OCI-M1 (cell line): ENCODE data around the gene FIG4.
A peak's percentile ranks its signal among the peaks of the same experiment; 100 is the strongest.
"Not testable (repeated sequence)": the region's sequence is repeated elsewhere in the genome, so short reads cannot be mapped to it uniquely, and the experiment has no call there.

ENCODE experiments used
- DNase-seq: peaks from one replicate; lab custom pipeline; 2025; lab: John Stamatoyannopoulos, UW

The FIG4 gene

DNA sequence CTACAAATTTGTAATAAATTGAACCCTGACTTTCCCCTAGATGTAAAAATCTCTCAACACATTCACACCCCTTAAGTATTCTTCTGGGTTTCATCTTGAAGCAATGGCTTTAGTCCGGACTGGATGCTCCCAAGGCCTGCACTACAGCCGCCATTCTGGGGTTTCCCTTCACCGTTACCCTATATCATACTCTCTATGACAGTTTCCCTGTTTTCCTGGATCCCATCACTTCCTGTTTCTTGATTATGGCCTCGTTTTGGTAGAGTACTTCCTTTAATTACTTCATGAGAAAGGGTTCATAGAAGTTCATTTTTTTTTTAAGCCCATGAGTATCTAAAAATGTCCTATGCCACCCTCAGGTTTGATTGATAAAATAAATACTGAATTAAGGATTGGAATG is 11.7 kb downstream of the FIG4 start:
- peak; percentile 51 for DNase-seq

DNA sequence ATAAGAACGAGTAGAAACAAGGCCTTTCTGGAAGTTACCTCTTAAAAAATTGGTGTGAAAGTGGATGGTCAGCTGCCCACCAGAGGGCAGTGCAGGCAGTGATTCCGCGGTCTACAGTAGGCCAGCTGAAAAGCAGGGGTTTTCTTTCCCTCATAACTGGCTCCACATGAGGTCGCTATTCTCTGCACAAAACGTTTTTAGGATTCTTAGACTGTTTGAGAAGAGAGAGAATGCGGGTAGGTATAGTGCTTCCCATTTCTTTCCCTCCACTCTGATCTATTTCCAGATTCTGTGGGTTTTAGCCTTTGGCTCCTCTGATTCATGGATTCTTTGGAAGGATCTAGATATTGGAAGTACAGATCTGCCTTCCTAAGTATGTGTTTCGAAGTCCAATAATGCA is 14.2 kb downstream of the FIG4 start:
- DNase-seq = peak; percentile 96

DNA sequence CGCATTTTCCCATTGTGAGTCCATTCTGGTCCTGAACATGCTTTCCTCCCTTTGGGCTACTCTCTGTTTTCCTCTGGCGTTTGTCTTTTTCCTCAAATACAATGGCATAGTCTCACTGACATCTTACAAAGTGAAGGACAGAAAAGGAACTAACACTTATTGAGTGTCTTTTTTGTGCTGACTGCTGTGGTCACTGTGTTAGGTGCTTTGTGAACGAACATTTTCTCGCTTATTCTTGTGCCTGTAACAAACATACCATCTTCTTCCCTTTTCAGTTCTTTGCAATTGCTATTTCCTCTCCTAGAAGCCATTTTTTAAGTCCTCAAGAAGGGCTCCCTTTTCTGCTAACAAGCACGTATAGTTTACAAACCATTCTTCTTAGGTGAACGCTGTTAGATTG is 15.4 kb downstream of the FIG4 start:
- DNase-seq = no peak

DNA sequence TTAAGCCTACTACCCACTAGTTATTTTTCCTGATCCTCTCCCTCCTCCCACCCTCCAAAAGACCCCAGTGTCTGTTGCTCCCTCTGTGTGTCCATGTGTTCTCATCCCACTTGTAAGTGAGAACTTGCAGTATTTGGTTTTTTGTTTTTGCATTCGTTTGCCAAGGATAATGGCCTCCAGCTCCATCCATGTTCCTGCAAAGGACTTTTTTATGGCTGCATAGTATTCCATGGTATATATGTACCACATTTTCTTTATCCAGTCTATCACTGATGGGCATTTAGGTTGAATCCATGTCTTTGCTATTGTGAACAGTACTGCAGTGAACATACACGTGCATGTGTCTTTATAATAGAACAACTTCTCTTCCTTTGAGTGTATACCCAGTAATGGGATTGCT is 17.0 kb downstream of the FIG4 start:
- not testable (repeated sequence) for DNase-seq

DNA sequence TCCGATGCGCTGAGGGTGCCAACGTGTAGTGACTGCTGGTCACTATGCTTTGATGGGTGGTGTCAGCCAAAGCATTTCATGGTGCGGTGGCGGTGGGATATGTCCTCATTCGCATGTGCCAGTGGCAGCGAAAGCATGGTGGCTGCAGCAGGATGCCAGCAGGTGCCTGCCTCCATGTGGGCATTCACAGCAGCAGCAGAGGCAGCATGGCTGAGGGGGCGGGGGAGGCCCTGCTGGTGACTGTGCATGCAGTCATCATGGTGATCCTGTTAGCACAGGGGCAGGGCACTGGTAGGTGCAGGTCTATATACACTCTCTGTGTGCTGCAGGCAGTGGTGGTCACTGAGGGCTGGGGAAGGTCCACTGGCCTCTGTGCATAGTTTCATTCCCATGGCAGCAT is 22.0 kb downstream of the FIG4 start:
- DNase-seq = no peak

DNA sequence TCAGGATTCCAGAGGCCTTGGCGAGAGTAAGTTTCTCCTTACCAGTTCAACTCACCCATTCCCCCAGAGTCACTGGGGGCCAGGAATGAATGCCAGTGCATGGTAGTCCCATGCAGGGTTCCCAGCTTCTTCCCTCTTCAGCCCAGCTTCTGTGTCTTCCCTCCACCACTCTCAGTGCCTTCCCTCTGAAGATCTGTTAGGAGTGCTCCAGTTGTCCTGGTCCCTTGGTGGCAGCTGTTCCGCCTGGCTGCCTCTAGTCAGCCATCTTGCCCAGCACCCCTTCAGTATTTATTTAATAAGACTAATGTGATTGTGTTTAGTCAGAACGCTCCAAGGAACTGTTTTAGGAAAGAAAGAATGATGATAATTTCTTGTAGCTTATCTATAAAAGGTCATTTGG is 23.1 kb downstream of the FIG4 start:
- DNase-seq = no peak

DNA sequence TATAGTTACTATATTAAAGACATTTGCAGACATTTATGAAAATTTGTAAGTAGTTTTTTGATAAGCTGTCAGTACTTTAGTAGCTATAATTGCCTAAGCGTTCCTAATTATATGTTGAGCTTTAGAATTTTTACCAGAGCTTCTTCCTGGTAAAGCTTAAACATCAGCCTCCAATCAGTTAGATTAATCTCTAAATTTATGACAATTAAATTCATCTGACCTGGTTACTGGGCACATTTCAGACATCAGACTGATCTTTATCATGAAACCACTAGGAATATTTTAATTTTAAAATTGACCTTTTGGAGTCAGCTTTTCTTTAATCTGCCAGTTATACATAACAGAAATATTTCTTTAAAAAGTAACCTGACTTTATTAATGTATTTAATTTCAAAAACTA is 23.5 kb downstream of the FIG4 start:
- no peak for DNase-seq

DNA sequence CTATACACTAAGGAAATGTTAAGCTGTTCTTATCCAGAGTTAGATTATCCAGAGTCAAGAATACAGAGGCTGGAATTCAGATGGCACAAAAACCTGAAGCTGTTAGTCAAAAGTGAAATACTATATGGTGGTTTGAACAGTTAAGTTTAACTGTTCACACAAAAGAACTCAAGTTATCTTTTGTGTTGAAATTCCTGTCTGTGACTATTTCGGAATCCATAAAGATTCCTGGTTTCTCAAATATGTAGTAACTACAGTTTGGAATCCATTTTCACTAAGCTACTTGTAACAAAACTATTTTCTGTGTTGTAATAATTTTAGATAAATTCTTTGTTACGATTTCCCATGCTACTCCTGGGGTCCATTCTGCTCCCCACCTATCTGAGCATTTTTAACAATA is 24.5 kb downstream of the FIG4 start:
- no peak for DNase-seq

DNA sequence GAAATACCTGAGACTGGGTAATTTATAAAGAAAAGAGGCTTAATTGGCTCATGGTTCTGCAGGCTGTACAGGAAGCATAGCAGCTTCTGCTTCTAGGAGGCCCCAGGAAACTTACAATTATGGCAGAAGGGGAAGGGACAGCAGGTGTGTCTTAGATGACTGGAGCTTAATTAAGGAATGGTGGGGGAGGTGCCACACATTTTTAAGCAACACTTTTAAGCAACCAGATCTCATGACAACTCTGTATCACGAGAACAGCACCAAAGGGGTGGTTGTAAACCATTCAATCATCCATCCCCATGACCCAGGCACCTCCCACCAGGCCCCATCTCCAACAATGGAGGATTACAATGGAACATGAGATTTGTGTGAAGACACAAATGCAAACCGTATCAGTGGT is 26.9 kb downstream of the FIG4 start:
- DNase-seq = no peak

DNA sequence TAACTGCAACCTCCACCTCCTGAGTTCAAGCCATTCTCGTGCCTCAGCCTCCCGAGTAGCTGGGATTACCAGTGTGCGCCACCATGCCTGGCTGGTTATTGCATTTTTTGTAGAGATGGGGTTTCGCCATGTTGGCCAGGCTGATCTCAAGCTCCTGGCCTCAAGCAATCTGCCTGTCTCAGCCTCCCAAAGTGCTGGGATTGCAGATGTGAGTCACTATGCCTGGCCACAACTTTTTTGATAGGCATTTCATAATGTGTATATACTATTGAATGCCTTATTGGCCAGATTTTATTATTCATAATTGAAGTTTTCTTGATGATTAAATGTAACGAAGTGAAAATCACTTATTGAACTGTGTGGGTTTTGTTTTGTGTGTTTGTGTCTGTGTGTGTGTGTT is 27.9 kb downstream of the FIG4 start:
- DNase-seq = no peak

DNA sequence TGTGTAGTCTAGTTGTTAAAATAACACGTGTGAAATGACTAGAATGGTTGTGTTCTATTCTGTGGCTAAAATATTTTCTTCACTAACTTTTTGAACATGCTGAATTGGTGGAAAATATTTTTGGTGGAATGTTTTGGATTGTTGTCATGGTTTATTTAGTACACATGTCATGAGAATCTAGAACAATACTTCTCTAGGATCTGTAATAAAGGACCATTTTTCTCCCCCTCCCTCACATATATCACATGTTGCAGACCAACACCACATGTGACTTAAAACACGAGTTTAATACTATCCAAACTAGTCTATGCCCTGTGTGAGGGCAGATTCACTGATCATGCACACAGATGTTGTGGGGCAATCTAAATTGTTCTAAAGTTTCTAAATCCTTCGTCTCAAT is 29.2 kb downstream of the FIG4 start:
- DNase-seq = no peak

DNA sequence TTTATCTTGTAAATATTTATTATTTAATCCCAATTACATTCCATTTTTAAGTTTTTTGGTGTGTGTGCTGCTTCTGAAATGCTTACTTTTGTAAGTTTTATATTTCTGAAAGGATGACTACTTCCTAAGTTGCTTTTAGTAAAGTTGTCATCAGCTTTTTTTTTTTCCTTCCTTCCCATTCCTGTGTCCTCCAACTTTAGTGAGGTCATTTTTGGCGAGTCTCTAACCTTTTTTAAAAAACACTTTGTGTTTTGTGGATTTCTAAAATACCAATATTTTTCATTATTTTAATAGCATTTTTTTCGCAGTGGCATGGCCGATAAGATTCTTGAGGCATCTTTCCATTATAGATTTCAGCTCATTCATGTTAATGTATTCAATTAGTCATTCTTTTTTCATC is 30.9 kb downstream of the FIG4 start:
- DNase-seq = no peak

DNA sequence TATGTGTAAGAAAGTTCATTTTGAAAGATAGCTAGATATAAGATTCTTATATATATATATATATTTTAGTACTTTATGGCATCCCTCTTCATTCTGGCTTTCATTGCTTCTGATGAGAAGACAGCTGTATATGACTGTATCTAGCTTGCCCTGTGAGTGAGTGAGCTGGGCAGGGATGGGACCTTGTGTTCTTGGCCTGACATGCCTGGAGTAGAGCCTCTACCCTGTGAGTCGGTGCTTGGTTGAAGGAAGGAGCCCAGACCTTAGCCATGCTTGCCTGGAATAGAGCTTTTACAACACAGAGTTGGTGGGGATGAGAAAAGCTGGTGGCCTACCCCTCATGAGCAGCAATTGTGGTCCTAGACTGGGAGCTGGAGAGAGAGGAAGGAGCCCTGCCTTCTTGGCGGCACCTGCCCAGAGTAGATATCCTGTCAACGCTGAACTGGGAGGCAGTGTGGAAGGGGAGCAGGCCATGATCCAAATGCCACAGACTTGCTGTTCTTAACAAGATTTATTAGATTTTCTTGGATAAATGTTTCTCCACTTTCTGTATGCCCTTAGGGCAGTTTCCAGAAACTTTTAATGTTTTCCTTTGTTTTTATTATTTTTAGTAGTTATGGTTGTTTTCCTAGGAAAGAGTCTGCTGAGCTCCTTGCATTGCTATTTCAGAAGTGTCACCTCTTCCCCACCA is 31.6 kb downstream of the FIG4 start:
- DNase-seq = no peak

DNA sequence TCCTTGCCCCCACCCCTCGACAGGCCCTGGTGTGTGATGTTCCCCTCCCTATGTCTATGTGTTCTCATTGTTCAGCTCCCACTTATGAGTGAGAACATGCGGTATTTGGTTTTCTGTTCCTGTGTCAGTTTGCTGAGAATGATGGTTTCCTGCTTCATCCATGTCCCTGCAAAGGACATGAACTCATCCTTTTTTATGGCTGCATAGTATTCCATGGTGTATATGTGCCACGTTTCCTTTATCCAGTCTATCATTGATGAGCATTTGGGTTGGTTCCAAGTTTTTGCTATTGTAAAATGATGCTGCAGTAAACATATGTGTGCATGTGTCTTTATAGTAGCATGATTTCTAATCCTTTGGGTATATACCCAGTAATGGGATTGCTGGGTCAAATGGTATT is 34.2 kb downstream of the FIG4 start:
- not testable (repeated sequence) for DNase-seq

DNA sequence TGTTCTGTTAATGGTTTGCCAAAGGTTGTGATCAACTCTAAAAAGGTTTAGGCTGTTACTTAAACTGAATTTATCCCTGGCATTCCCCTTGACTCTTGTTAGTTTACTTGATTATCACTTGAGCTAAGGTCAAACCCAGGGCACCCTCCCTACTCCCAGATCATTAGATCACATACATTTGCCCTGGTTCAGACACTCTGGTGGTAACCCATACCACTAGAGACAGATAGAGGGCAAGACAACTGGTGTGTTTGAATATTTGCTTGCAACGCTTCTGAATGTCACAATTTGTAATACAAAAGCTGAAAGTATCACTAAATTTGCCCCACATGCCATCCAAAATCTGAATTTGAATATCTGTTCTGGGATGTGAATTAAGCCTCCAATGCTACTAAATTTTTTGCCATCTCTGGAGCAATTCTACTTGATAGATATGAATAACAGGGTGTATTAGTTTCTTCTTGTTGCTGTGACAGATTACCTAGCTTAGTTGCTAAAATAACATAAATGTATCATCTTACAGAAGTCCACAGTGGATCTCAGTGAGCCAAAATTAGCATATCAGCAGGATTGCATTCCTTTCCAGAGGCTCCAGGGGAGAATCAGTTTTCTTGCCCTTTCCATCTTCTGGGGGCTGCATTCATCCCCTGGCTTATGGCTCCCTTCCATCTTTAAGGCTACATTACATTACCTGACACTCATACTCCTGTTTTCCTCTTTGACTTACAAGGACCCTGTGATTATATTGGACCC is 45.4 kb downstream of the FIG4 start:
- no peak for DNase-seq

DNA sequence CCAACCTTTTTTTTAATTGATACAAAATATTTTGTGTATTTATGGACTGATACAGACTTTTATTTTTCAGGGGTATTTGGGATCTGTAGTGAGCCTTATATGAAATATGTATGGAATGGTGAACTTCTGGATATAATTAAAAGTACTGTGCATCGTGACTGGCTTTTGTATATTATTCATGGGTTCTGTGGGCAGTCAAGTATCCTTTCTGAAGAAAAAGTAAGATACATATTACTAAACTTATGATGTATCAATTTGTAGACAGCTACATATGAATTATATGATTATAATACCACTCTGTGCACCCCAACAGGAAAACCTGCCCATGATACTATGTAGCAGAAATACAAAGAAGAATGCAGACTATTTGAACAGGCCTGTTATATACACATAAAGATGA is 47.2 kb downstream of the FIG4 start:
- DNase-seq = no peak

DNA sequence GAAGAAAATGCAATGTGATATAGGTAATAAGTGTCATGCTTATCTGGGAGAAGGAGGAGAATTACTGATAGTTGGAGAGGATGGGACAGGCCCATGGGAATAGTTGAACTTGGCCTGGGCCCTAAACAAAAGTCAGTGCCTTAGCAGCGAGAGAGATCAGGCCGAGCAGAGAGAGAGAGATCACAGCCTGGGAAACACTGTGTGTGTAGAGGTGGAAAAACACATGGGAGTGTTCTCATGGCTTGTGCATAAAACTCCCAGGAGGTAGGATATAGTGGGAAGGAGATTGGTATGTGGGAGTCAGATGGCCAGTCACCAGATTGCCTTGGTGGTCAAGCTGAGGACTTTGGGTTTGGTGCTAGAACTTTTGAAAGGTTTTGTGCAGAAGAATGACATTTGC is 47.6 kb downstream of the FIG4 start:
- no peak for DNase-seq

DNA sequence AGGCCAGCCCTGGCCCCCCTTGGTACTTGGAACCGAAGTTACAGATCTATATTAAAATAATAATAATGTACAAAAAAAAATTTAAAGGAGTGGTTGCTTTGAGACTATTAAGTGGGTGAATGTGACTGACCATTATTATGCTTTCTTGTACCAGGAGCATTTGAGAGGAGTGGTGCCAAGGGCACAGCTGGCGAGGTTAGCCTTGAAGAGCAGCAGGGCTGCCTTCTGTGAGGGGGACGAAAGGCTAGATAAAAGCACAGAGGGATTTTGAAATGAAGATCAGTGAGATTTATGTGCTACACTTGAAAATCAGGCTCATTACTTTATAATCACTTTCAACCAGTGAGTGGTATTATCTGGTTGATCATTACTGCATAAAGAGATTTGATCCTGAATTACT is 48.6 kb downstream of the FIG4 start:
- no peak for DNase-seq

DNA sequence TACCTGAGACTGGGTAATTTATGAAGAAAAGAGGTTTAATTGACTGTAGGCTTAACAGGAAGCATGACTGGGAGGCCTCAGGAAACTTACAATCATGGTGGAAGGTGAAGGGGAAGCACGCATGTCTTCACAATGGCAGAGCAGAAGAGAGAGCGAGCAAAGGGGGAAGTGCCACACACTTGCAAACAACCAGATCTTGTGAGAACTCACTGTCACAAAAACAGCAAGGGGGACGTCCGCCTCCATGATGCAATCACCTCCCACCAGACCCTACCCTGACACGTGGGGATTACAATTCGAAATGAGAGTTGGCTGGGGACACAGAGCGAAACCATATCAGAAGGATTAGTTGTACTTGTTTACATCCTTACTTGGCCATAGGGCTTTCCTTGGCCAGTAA is 49.7 kb downstream of the FIG4 start:
- DNase-seq = no peak

DNA sequence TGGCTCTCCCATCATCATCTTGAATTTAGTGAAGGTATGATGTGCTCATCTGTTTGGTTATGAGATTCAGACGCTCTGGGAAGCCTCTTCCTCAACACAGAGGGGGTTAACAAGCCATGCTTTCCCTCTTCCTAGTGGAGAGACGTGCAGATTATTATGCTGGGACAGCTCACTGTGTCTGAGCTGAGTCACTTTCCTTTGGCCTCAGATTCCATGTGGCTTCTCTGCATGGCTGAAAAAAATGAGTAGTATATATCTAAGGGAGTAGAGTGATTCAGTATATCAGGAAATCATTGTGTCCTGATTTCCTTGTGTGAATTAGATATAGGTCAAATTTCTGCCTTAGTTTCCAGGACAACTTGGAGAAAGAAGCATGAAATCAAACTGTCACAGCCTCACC is 52.6 kb downstream of the FIG4 start:
- no peak for DNase-seq

DNA sequence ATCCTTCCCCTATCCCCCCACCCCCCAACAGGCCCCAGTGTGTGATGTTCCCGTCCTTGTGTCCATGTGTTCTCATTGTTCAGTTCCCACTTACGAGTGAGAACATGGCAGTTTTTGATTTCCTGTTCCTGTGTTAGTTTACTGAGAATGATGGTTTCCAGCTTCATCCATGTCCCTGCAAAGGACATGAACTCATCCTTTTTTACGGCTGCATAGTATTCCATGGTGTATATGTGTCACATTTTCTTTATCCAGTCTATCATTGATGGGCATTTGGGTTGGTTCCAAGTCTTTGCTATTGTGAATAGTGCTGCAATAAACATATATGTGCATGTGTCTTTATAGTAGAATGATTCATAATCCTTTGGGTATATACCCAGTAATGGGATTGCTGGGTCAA is 53.7 kb downstream of the FIG4 start:
- DNase-seq = not testable (repeated sequence)

DNA sequence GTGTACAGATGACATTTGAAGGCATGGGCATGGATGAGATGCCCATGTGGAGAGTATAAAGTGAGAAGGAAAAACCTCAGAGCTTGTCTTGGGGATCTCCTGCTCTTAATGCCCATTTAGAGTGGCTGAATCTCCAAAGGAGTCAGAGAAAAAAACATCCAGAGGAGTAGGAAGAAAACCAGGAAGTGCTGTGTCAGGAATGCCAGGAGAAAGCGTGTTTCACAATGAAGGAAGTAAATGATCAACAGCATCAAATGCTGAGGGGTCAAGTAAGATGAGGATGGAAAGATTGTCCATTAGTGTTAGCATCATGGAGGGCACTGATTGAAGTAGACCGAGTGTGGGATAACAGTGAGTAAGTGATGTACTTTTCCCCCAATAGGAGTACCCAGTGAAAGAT is 56.1 kb downstream of the FIG4 start:
- DNase-seq = no peak

DNA sequence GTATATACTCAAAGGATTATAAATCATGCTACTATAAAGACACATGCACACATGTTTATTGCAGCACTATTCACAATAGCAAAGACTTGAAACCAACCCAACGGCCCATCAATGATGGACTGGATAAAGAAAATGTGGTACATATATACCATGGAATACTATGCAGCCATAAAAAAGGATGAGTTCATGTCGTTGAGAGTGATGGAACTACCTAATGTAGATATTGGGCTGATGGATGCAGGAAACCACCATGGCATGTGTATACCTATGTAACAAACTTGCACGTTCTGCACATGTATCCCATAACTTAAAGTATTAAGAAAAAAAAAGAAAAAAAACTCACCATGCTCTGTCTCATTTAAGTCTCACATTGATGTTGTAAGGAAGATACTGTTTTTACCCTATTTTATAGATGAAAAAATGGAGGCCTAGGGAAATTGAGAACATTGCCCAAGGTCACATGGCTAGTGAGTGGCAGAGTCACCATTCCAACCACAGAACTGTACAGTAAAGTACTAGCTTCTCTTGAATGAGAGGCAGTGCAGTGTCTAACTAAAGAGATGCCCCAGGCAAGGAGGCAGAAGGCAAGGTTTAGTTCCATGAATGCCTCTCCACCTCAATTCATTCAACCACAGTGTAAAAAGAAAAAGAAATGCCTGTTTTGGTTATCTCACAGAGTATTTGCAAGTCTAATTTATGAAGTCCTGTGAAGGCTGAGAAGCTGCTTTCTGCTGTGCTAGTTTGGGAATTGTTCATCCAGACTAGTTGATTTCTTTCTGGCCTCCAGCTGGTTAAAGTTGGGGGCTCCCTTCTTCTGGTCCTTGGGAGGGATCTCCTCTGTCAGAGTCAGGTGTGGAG is 68.2 kb downstream of the FIG4 start:
- no peak for DNase-seq
